OCI-LY7 (cell line): ENCODE results near the gene ATXN1. TPM values are rescaled to one million over a fixed set of nuclear protein-coding genes. Genes with fewer than 3 reads are reported as not detected.

Experiments used
- BruUV-seq: library from RNA; stranded (reverse); fragments of 400-500 nt; replicated peaks from 2 replicates; lab custom pipeline; 2021; lab: Mats Ljungman, UMichigan
- CTCF ChIA-PET: fragments of 300-600 bp; sonication (Branson Sonifier 250); formaldehyde crosslinking; loops from one replicate; lab custom pipeline; 2022; ENCODE audit warnings: antibody characterized with exemption; ENCODE audit not compliant: unreplicated experiment; lab: Charles Lee
- POLR2A ChIA-PET: fragments of 300-600 bp; sonication (Branson Sonifier 250); formaldehyde crosslinking; loops from one replicate; lab custom pipeline; 2022; ENCODE audit warnings: antibody characterized with exemption; lab: Charles Lee
- DNase-seq: peaks from one replicate; pipeline ENCODE4 v3.0.0-alpha.2; 2015; ENCODE audit warnings: low spot score
- H2AFZ ChIP-seq: fragments of 200-600 bp; sonication (generic), shearing (Covaris generic); 2 replicates; pipeline ENCODE4 v1.6.1; 2014; ENCODE audit warnings: mild to moderate bottlenecking, antibody characterized with exemption, low read length, moderate library complexity
- H3K27ac ChIP-seq: fragments of 200-600 bp; sonication (generic); 2 replicates; pipeline ENCODE4 v1.5.1; 2014; ENCODE audit warnings: mixed run types, low read depth, mild to moderate bottlenecking, moderate library complexity, low read length, inconsistent platforms; ENCODE audit not compliant: poor library complexity, severe bottlenecking
- H3K36me3 ChIP-seq: fragments of 200-600 bp; sonication (generic); 2 replicates; pipeline ENCODE4 v1.6.1; 2014; ENCODE audit warnings: mild to moderate bottlenecking, antibody characterized with exemption, low read length, moderate library complexity, mixed read lengths; ENCODE audit not compliant: insufficient read depth
- H3K4me1 ChIP-seq: fragments of 200-600 bp; sonication (generic); 2 replicates; pipeline ENCODE4 v1.5.1; 2014; ENCODE audit warnings: mild to moderate bottlenecking, low read length; ENCODE audit not compliant: insufficient read depth, poor library complexity, severe bottlenecking
- H3K4me2 ChIP-seq: fragments of 200-600 bp; sonication (generic); 2 replicates; pipeline ENCODE4 v1.6.1; 2014; ENCODE audit warnings: mild to moderate bottlenecking, low read length
- H3K4me3 ChIP-seq: fragments of 200-600 bp; sonication (generic); 2 replicates; pipeline ENCODE4 v1.5.1; 2014; ENCODE audit warnings: mild to moderate bottlenecking, low read depth, low read length; ENCODE audit not compliant: poor library complexity, severe bottlenecking
- H3K79me2 ChIP-seq: fragments of 200-600 bp; sonication (generic); 2 replicates; pipeline ENCODE4 v1.6.1; 2016; ENCODE audit warnings: low read depth, mild to moderate bottlenecking, low read length, moderate library complexity, mixed read lengths; ENCODE audit not compliant: insufficient read depth
- H3K9me2 ChIP-seq: fragments of 200-600 bp; sonication (generic); 2 replicates; pipeline ENCODE4 v1.6.1; 2016; ENCODE audit warnings: mild to moderate bottlenecking, low read length, mixed read lengths; ENCODE audit not compliant: insufficient read depth
- H3K9me3 ChIP-seq: fragments of 200-600 bp; sonication (generic); 2 replicates; pipeline ENCODE4 v1.6.1; 2014; ENCODE audit warnings: mild to moderate bottlenecking, mixed run types, low read length, mixed read lengths
- H4K20me1 ChIP-seq: fragments of 200-600 bp; sonication (generic); 2 replicates; pipeline ENCODE4 v1.6.1; 2014; ENCODE audit warnings: mild to moderate bottlenecking, antibody characterized with exemption, low read length, moderate library complexity, mixed read lengths; ENCODE audit not compliant: insufficient read depth
- EZH2phosphoT487 ChIP-seq: fragments of 200-600 bp; sonication (generic); IDR thresholded peaks from 2 replicates; pipeline ENCODE4 v1.6.1; 2018; ENCODE audit warnings: low read depth, borderline replicate concordance, mild to moderate bottlenecking, mixed run types, antibody characterized with exemption, low read length, moderate library complexity, mixed read lengths
- intact Hi-C: fragments of 100-400 bp; cut with micrococcal nuclease; formaldehyde crosslinking; loops from one replicate; pipeline ENCODE4 v1.10.0; 2022; ENCODE audit not compliant: unreplicated experiment
- total RNA-seq, 2 experiments: library from RNA; depleted of rRNA in 1 of 2; stranded (reverse); fragments of >200 nt in 1 of 2; shearing (Covaris generic) in 1 of 2; gene quantifications; 2 replicates each; pipeline ENCODE4 v1.2.3, GENCODE V29; 2014 to 2022
- TF ChIP-seq, protein P1 (sequence below): fragments of 200-600 bp; sonication (generic); conservative IDR thresholded peaks from 2 replicates; pipeline ENCODE4 v1.5.1; 2014; ENCODE audit warnings: mild to moderate bottlenecking, antibody characterized with exemption, low read length, moderate library complexity, mixed read lengths

The ATXN1 gene
- total RNA-seq, 2 experiments from 2014 or later = not detected

DNA sequence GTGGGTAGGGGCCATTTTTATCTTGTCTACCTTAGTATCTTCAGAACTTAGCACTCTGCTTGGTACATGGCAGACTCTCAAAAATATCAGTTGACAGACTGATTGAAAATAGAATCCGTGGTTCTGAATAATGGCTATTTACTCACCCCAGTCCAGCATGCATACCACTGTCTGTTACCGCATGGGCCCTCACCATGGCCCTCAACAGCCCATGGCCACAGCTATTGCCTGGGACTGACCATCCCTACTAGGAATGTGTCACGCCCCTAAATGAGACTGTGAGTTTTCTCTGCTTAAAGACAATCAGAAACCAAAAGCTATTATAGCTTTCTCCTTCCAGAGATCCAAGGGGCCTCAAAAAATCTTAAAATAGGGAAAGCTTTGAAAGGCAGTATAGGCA, 207.7 kb downstream of the ATXN1 start:
- no peak for TF ChIP-seq EZH2phosphoT487
- TF ChIP-seq, protein P1, sequence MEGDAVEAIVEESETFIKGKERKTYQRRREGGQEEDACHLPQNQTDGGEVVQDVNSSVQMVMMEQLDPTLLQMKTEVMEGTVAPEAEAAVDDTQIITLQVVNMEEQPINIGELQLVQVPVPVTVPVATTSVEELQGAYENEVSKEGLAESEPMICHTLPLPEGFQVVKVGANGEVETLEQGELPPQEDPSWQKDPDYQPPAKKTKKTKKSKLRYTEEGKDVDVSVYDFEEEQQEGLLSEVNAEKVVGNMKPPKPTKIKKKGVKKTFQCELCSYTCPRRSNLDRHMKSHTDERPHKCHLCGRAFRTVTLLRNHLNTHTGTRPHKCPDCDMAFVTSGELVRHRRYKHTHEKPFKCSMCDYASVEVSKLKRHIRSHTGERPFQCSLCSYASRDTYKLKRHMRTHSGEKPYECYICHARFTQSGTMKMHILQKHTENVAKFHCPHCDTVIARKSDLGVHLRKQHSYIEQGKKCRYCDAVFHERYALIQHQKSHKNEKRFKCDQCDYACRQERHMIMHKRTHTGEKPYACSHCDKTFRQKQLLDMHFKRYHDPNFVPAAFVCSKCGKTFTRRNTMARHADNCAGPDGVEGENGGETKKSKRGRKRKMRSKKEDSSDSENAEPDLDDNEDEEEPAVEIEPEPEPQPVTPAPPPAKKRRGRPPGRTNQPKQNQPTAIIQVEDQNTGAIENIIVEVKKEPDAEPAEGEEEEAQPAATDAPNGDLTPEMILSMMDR = no peak
- no peak overlapping the region for H3K4me2 ChIP-seq
- no TSS peak for BruUV-seq
- no peak overlapping the region for H3K27ac ChIP-seq
- H4K20me1 ChIP-seq = no peaks in the 10 kb centered on the region
- H3K36me3 ChIP-seq = no peaks in the 10 kb centered on the region
- no peak for DNase-seq
- H3K9me3 ChIP-seq = no peaks in the 10 kb centered on the region
- POLR2A ChIA-PET = interaction anchor here (0.6 kb wide), 1 partner anchor 8 kb away, joined by 3 read pairs; no protein-coding TSS in a partner anchor
- H3K79me2 ChIP-seq = no peaks in the 10 kb centered on the region
- H2AFZ ChIP-seq = no peak overlapping the region
- CTCF ChIA-PET = no interaction called here
- H3K4me3 ChIP-seq = no peak overlapping the region
- H3K4me1 ChIP-seq = no peaks in the 10 kb centered on the region
- intact Hi-C loops = no loop called here
- no peaks in the 10 kb centered on the region for H3K9me2 ChIP-seq

DNA sequence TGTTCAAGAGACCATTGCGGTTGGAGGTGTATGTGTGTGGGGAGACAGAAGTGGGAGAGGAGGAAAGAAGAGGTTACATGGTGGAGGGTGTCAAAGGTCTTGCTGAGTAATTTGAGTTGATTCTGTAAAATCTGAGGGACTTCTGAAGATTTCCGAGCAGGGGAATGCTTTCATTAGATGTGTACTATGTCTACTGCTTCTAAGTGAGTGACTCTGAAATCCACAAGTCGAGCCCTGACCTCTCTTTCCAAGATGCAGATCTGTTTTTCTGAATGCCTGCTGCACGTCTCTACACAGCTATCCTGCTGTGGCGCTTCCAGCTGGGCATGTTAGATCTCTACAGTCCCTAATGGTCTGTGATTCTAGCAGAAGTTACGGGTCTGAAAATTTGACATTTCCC, 209.8 kb downstream of the ATXN1 start:
- BruUV-seq = no TSS peak
- ChIA-PET CTCF (no interaction called here), POLR2A (interaction anchor here (0.5 kb wide), 1 partner anchor 594 kb away, joined by 3 read pairs; no protein-coding TSS in a partner anchor)
- H3K4me3 ChIP-seq = no peak overlapping the region
- no peak overlapping the region for H3K27ac ChIP-seq
- H3K79me2 ChIP-seq = no peaks in the 10 kb centered on the region
- DNase-seq = no peak
- intact Hi-C loops = no loop called here
- no peaks in the 10 kb centered on the region for H3K36me3 ChIP-seq
- H3K9me3 ChIP-seq = no peaks in the 10 kb centered on the region
- no peaks in the 10 kb centered on the region for H3K9me2 ChIP-seq
- H3K4me1 ChIP-seq = no peaks in the 10 kb centered on the region
- no peaks in the 10 kb centered on the region for H4K20me1 ChIP-seq
- no peak overlapping the region for H2AFZ ChIP-seq
- TF ChIP-seq, protein P1 = no peak
- no peak for TF ChIP-seq EZH2phosphoT487
- H3K4me2 ChIP-seq = no peak overlapping the region

DNA sequence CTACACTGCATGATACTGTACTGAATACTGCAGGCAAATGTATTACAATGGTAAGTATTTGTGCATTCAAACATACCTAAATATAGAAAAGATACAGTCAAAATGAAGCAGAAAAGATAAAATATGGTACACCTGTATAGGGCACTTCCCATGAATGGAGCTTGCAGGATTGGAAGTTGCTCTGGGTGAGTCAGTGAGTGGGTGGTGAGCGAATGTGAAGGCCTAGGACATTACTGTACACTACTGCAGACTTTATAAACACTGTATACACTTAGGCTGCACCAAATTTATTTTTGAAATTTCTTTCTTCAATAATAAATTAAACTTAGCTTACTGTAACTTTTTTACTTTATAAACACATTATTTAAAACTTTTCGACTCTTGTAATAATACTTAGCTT, 213.1 kb downstream of the ATXN1 start:
- H2AFZ ChIP-seq = no peak overlapping the region
- no peak overlapping the region for H3K27ac ChIP-seq
- no peaks in the 10 kb centered on the region for H3K9me2 ChIP-seq
- CTCF ChIA-PET = no interaction called here
- H4K20me1 ChIP-seq = no peaks in the 10 kb centered on the region
- H3K4me1 ChIP-seq = no peaks in the 10 kb centered on the region
- H3K4me2 ChIP-seq = no peak overlapping the region
- H3K79me2 ChIP-seq = no peaks in the 10 kb centered on the region
- H3K36me3 ChIP-seq = no peaks in the 10 kb centered on the region
- intact Hi-C loops = no loop called here
- H3K9me3 ChIP-seq = no peaks in the 10 kb centered on the region
- DNase-seq = no peak
- TF ChIP-seq, protein P1 = no peak
- TF ChIP-seq EZH2phosphoT487 = no peak
- no TSS peak for BruUV-seq
- POLR2A ChIA-PET = interaction anchor here (0.6 kb wide), 1 partner anchor 1370 kb away, joined by 4 read pairs; no protein-coding TSS in a partner anchor
- no peak overlapping the region for H3K4me3 ChIP-seq
